H1 (cell line): Measurements from ENCODE around the gene IFI30. TPM values are rescaled to one million over a fixed set of nuclear protein-coding genes. Genes with fewer than 3 reads are reported as not detected.

Source experiments
- CTCF ChIA-PET: fragments of 300-600 bp; sonication (Branson Sonifier 250); formaldehyde crosslinking; loops from one replicate; lab custom pipeline; 2021; ENCODE audit not compliant: partially characterized antibody; lab: Charles Lee
- POLR2A ChIA-PET: fragments of 300-600 bp; sonication (Branson Sonifier 250); formaldehyde crosslinking; loops from one replicate; lab custom pipeline; 2021; ENCODE audit warnings: inconsistent platforms; ENCODE audit not compliant: partially characterized antibody; lab: Charles Lee
- DNase-seq, 2 experiments: peaks; one replicate each; pipeline versions ENCODE4 v3.0.0 to v3.0.0-alpha.2; 2010 to 2022; ENCODE audit warnings: low spot score in 2 of 2, low read depth in 1 of 2, mixed read lengths in 1 of 2
- FAIRE-seq: peaks from 2 replicates; lab custom pipeline; 2011; peaks lifted over from hg19 to GRCh38; lab: Jason Lieb, UNC
- H2AFZ ChIP-seq: 2 replicates; pipeline ENCODE4 v1.8.1; 2012; ENCODE audit warnings: low read length, inconsistent platforms
- H2AK5ac ChIP-seq: 2 replicates; pipeline ENCODE4 v1.6.1; 2013; ENCODE audit warnings: low read depth, low read length
- H2BK120ac ChIP-seq: replicated peaks from 2 replicates; pipeline ENCODE3; 2013; ENCODE audit warnings: low read depth, low read length, inconsistent platforms
- H2BK12ac ChIP-seq: 2 replicates; pipeline ENCODE4 v1.6.1; 2013; ENCODE audit warnings: low read depth, low read length
- H2BK15ac ChIP-seq: 2 replicates; pipeline ENCODE4 v1.6.1; 2013; ENCODE audit warnings: low read length
- H2BK20ac ChIP-seq: 2 replicates; pipeline ENCODE4 v1.6.1; 2013; ENCODE audit warnings: low read length
- H2BK5ac ChIP-seq: 2 replicates; pipeline ENCODE4 v1.6.1; 2013; ENCODE audit warnings: low read depth, low read length
- H3K14ac ChIP-seq: 2 replicates; pipeline ENCODE4 v1.6.1; 2013; ENCODE audit warnings: inconsistent platforms; ENCODE audit not compliant: insufficient read length
- H3K18ac ChIP-seq: 2 replicates; pipeline ENCODE4 v1.6.1; 2013; ENCODE audit warnings: low read length; ENCODE audit errors: extremely low read depth
- H3K23ac ChIP-seq: 2 replicates; pipeline ENCODE4 v1.6.1; 2013; ENCODE audit warnings: inconsistent platforms; ENCODE audit not compliant: insufficient read length
- H3K23me2 ChIP-seq: 2 replicates; pipeline ENCODE4 v1.6.1; 2013; ENCODE audit warnings: low read depth, low read length
- H3K27ac ChIP-seq: 2 replicates; pipeline ENCODE4 v1.6.1; 2011; ENCODE audit warnings: low read depth, low read length, inconsistent platforms
- H3K27me3 ChIP-seq, 4 experiments: replicated peaks in 1 of 4; 1 replicate in 1 of 4; 2 replicates in 3 of 4; pipeline versions ENCODE4 v1.6.1 to v1.8.1; 2011 to 2013; ENCODE audit warnings: low read length in 3 of 4, mild to moderate bottlenecking in 3 of 4, inconsistent platforms in 2 of 4, mixed read lengths in 2 of 4, moderate library complexity in 1 of 4; ENCODE audit not compliant: control insufficient read depth in 3 of 4, insufficient read depth in 3 of 4; ENCODE audit errors: extremely low read depth in 1 of 4
- H3K36me3 ChIP-seq, 4 experiments: 2 replicates each; pipeline versions ENCODE4 v1.6.1 to v1.8.1; 2011 to 2013; ENCODE audit warnings: mild to moderate bottlenecking in 4 of 4, low read length in 3 of 4, moderate library complexity in 2 of 4, control low read depth in 1 of 4, inconsistent platforms in 1 of 4; ENCODE audit not compliant: insufficient read depth in 4 of 4, control insufficient read depth in 2 of 4
- H3K4ac ChIP-seq: replicated peaks from 2 replicates; pipeline ENCODE3; 2013; ENCODE audit warnings: low read length, low read depth, mixed read lengths, inconsistent platforms; ENCODE audit not compliant: insufficient read length
- H3K4me1 ChIP-seq, 4 experiments: replicated peaks in 1 of 4; 1 replicate in 1 of 4; 2 replicates in 3 of 4; pipeline versions ENCODE4 v1.6.1 to v1.8.1; 2011 to 2013; ENCODE audit warnings: low read length in 3 of 4, inconsistent platforms in 2 of 4, mixed read lengths in 1 of 4; ENCODE audit not compliant: insufficient read depth in 4 of 4, control insufficient read depth in 3 of 4
- H3K4me2 ChIP-seq, 2 experiments: 2 replicates each; pipeline versions ENCODE4 v1.6.1 to v1.8.1; 2011 to 2013; ENCODE audit warnings: low read depth in 2 of 2, low read length in 2 of 2, control low read depth in 1 of 2, inconsistent platforms in 1 of 2, mild to moderate bottlenecking in 1 of 2; ENCODE audit not compliant: insufficient read depth in 1 of 2
- H3K4me3 ChIP-seq, 4 experiments: fragments of 200-600, 300-600 bp in 1 of 4; sonication (generic), shearing (Covaris generic), sonication (Bioruptor Twin) in 1 of 4; 2 replicates each; pipeline versions ENCODE4 v1.5.1 to v1.8.1; 2011 to 2016; ENCODE audit warnings: low read length in 4 of 4, low read depth in 3 of 4, control low read depth in 2 of 4, inconsistent platforms in 2 of 4, mild to moderate bottlenecking in 2 of 4, mixed read lengths in 1 of 4, moderate library complexity in 1 of 4; ENCODE audit not compliant: insufficient read depth in 2 of 4; ENCODE audit errors: extremely low read depth in 1 of 4
- H3K56ac ChIP-seq: replicated peaks from 2 replicates; pipeline ENCODE3; 2013; ENCODE audit warnings: low read depth, mild to moderate bottlenecking, mixed read lengths, low read length, inconsistent platforms; ENCODE audit not compliant: insufficient read length
- H3K79me1 ChIP-seq: 2 replicates; pipeline ENCODE4 v1.6.1; 2013; ENCODE audit warnings: low read depth, low read length, control low read depth
- H3K79me2 ChIP-seq, 2 experiments: 2 replicates each; pipeline versions ENCODE4 v1.6.1 to v1.8.1; 2012 to 2013; ENCODE audit warnings: low read length in 2 of 2, mild to moderate bottlenecking in 2 of 2, inconsistent platforms in 1 of 2; ENCODE audit not compliant: insufficient read depth in 2 of 2, control insufficient read depth in 1 of 2
- H3K9ac ChIP-seq, 4 experiments: replicated peaks in 1 of 4; 1 replicate in 1 of 4; 2 replicates in 3 of 4; pipeline versions ENCODE4 v1.6.1 to v1.8.1; 2011 to 2013; ENCODE audit warnings: low read depth in 3 of 4, low read length in 3 of 4, control low read depth in 2 of 4, mild to moderate bottlenecking in 2 of 4, moderate library complexity in 2 of 4, inconsistent platforms in 1 of 4; ENCODE audit errors: extremely low read depth in 1 of 4
- H3K9me3 ChIP-seq, 2 experiments: 2 replicates each; pipeline versions ENCODE4 v1.6.1 to v1.8.1; 2012 to 2013; ENCODE audit warnings: mild to moderate bottlenecking in 2 of 2, moderate library complexity in 2 of 2, control low read depth in 1 of 2, inconsistent platforms in 1 of 2, low read depth in 1 of 2, low read length in 1 of 2, mixed read lengths in 1 of 2; ENCODE audit not compliant: insufficient read depth in 2 of 2
- H4K20me1 ChIP-seq, 2 experiments: replicated peaks in 1 of 2; 2 replicates each; pipeline versions ENCODE3 to v1.8.1; 2011 to 2013; ENCODE audit warnings: inconsistent platforms in 2 of 2, low read length in 2 of 2, mild to moderate bottlenecking in 1 of 2; ENCODE audit not compliant: insufficient read depth in 2 of 2, control insufficient read depth in 1 of 2
- H4K5ac ChIP-seq: 2 replicates; pipeline ENCODE4 v1.6.1; 2013; ENCODE audit warnings: low read length, low read depth, mixed read lengths, inconsistent platforms; ENCODE audit not compliant: insufficient read length
- H4K8ac ChIP-seq: 2 replicates; pipeline ENCODE4 v1.8.0; 2013; ENCODE audit warnings: mild to moderate bottlenecking, moderate library complexity, low read length, inconsistent platforms; ENCODE audit not compliant: insufficient read depth; ENCODE audit errors: extremely low read depth
- H4K91ac ChIP-seq: replicated peaks from 2 replicates; pipeline ENCODE3; 2013; ENCODE audit warnings: low read length, mixed read lengths, inconsistent platforms; ENCODE audit not compliant: insufficient read length
- CREB1 ChIP-seq: IDR thresholded peaks from 2 replicates; pipeline ENCODE4 v1.6.1; 2012; ENCODE audit warnings: inconsistent platforms
- EZH2 ChIP-seq: fragments of 200-600 bp; sonication (generic); IDR thresholded peaks from 2 replicates; pipeline ENCODE4 v1.7.1; 2012; ENCODE audit warnings: low read depth, mild to moderate bottlenecking, moderate library complexity, low read length, inconsistent platforms; ENCODE audit not compliant: severe bottlenecking
- MAFK ChIP-seq: IDR thresholded peaks from 2 replicates; pipeline ENCODE4 v1.6.1; 2012; ENCODE audit warnings: low read depth, mild to moderate bottlenecking, improper control_type of control experiment, low read length
- RNF2 ChIP-seq: fragments of 200-900, 300-1000 bp; sonication (generic); IDR thresholded peaks from 2 replicates; pipeline ENCODE4 v1.7.1; 2016; ENCODE audit warnings: borderline replicate concordance, low read depth, mild to moderate bottlenecking, antibody characterized with exemption, low read length; ENCODE audit not compliant: poor library complexity, severe bottlenecking; ENCODE audit errors: missing control alignments
- SIN3A ChIP-seq, 2 experiments: IDR thresholded peaks in 1 of 2; conservative IDR thresholded peaks in 1 of 2; 2 replicates each; pipeline ENCODE4 v1.6.1; 2011 to 2012; ENCODE audit warnings: low read length in 2 of 2, improper control_type of control experiment in 1 of 2, low read depth in 1 of 2, mild to moderate bottlenecking in 1 of 2
- SIRT6 ChIP-seq: IDR thresholded peaks from one replicate; pipeline ENCODE4 v1.7.1; 2012; ENCODE audit warnings: low read length, inconsistent platforms
- WGBS, 2 experiments: shearing (Covaris generic) in 1 of 2; methylation state at CpG; one replicate each; pipeline versions ENCODE4 v1.1.6 to v1.1.7; 2013 to 2015; ENCODE audit warnings: low lambda C conversion rate in 2 of 2, mixed read lengths in 2 of 2, inconsistent platforms in 1 of 2, low coverage in 1 of 2, missing lambda C conversion rate in 1 of 2; ENCODE audit not compliant: insufficient replicate concordance in 2 of 2, insufficient coverage in 1 of 2, insufficient read length in 1 of 2; ENCODE audit errors: extremely low coverage in 1 of 2, missing lambda C conversion rate in 1 of 2; 5-methylcytosine and 5-hydroxymethylcytosine counted together
- polyA plus RNA-seq, 7 experiments: library from polyadenylated mRNA; depleted of rRNA in 3 of 7; stranded (reverse) in 5 of 7; unstranded in 2 of 7; fragments of >200 nt in 5 of 7; fragments of 200-250 nt in 2 of 7; gene quantifications; 1 replicate in 5 of 7; 2 replicates in 1 of 7; 4 replicates in 1 of 7; pipeline versions ENCODE4 v1.2.1 to v1.2.3, GENCODE V29; 2011 to 2013; ENCODE audit warnings: missing spikeins in 2 of 7, mixed read lengths in 2 of 7
- total RNA-seq: library from RNA; stranded (reverse); fragmentation: NEBNext Ultra II Directional; extraction: Animal tissue kit (Norgen Biotek cat#: 25700); gene quantifications from 2 replicates; pipeline ENCODE4 v1.2.1, GENCODE V29; 2021

The IFI30 gene
- total and polyA plus RNA-seq, 2 of the 8 experiments (the other 6 are each of a cell fraction or from before 2014, with no cell fraction given), result 28.9 to 62.4 TPM

DNA sequence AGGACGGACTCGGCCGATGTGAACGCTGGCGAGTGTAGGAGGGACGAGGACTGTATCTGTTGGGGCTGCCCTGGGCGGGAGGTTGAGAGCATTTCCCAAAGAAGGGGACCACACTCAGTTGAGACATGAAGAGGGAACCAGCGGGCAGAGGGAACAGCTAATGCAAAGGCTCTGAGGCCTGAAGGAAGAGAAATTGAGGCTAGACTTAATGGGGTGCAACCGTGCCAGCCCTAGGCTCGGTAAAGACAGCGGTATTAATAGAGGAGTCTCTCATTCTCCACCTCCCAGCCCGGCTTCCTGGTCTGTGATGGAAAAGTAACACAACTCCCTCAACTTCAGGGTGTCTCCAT, 20.5 kb downstream of the IFI30 start:
- Histone ChIP-seq H3K4me2 (peak overlapping the region; percentile 93 to 94), H3K79me1 (peaks cover 6% of the 10 kb centered on the region; the same call in 1 of the 2 replicates), H2AK5ac (no peak overlapping the region), H2AFZ (no peak overlapping the region), H2BK12ac (no peak overlapping the region), H3K56ac (no peak overlapping the region), H3K23me2 (peaks cover 10% of the 10 kb centered on the region), H3K4me1 (peaks cover 5 to 12% (median 8%) of the 10 kb centered on the region in 4 experiments), H2BK15ac (no peak overlapping the region), H3K9ac (peak overlapping the region in 1 of 4 experiments; percentile 51; a peak in 1 of 7 replicates), H4K91ac (no peak overlapping the region), H3K27me3 (no peaks in the 10 kb centered on the region), H3K4ac (no peak overlapping the region), H3K9me3 (no peaks in the 10 kb centered on the region), H3K4me3 (peak overlapping the region; percentile 82 to 96 (median 89)), H3K18ac (no peak overlapping the region), H2BK120ac (no peak overlapping the region), H3K27ac (no peak overlapping the region), H3K23ac (no peak overlapping the region), H2BK20ac (no peak overlapping the region), H3K79me2 (peaks cover 0 to 4% of the 10 kb centered on the region in 2 experiments; a peak in 1 of 4 replicates), H4K8ac (no peak overlapping the region), H4K20me1 (peaks cover 3 to 22% of the 10 kb centered on the region in 2 experiments), H3K36me3 (peaks cover 9 to 26% (median 10%) of the 10 kb centered on the region in 4 experiments; a peak in 6 of 8 replicates), H2BK5ac (no peak overlapping the region), H3K14ac (no peak overlapping the region), H4K5ac (no peak overlapping the region)
- DNase-seq (no peak), FAIRE-seq (no peak)
- WGBS, 2 experiments, result 75% methylated on average over 12 of the region's 12 CpGs; no CpG with 5 or more reads in 1 of the 2 experiments
- ChIA-PET CTCF (interaction anchor here (0.6 to 2.3 kb wide), 9 partner anchors 16 to 323 kb away, joined by 3 to 12 read pairs (median 4); a partner anchor contains a TSS), POLR2A (interaction anchor here (0.6 to 5.8 kb wide), 8 partner anchors 9 to 526 kb away, joined by 3 to 38 read pairs (median 4); partner anchors contain the start of genes IFI30, JUND and RAB3A)
- no peak for TF ChIP-seq EZH2
- no peak for TF ChIP-seq RNF2
- no peak for TF ChIP-seq CREB1
- TF ChIP-seq SIRT6, result no peak
- no peak for TF ChIP-seq SIN3A (conservative IDR thresholded peaks at IDR 0.05 in 1 of 2, IDR thresholded peaks at IDR 0.05 in 1 of 2; ENCODE audit: low read depth in 1 of 2, low read length in 2 of 2)
- TF ChIP-seq MAFK, result no peak
